ENCODE measurements around the gene ATP6V0E1.

The ATP6V0E1 gene

GRCh38 chr5:172994405-172994804, 10.8 kb downstream of the ATP6V0E1 start:
- no peak for TF ChIP-seq CTCF (IDR thresholded peaks at IDR 0.05)

GRCh38 chr5:172999372-172999973, 15.9 kb downstream of the ATP6V0E1 start:
- no peak for TF ChIP-seq CTCF (IDR thresholded peaks at IDR 0.05)

- TF ChIP-seq CTCF (IDR thresholded peaks at IDR 0.05), result no peak
These were observed 16.4 kb downstream of the ATP6V0E1 start for GRCh38 chr5:172999974-173000373.

- no peak for TF ChIP-seq CTCF (IDR thresholded peaks at IDR 0.05)
These were observed 17.8 kb downstream of the ATP6V0E1 start for GRCh38 chr5:173001229-173001841.

GRCh38 chr5:173003360-173003759, 19.8 kb downstream of the ATP6V0E1 start:
- TF ChIP-seq CTCF (IDR thresholded peaks at IDR 0.05), result no peak

GRCh38 chr5:173004013-173004412, 20.4 kb downstream of the ATP6V0E1 start:
- TF ChIP-seq CTCF (IDR thresholded peaks at IDR 0.05), result no peak

- TF ChIP-seq CTCF (IDR thresholded peaks at IDR 0.05), result no peak
These were observed 20.9 kb downstream of the ATP6V0E1 start for GRCh38 chr5:173004447-173004846.
